ENCODE results near the gene TNFSF10.

The TNFSF10 gene

GRCh38 chr3:172516318-172517214, 6.7 kb downstream of the TNFSF10 start:
- DNase-seq (ENCODE audit: low read depth in 2 of 2): no peak

DNA sequence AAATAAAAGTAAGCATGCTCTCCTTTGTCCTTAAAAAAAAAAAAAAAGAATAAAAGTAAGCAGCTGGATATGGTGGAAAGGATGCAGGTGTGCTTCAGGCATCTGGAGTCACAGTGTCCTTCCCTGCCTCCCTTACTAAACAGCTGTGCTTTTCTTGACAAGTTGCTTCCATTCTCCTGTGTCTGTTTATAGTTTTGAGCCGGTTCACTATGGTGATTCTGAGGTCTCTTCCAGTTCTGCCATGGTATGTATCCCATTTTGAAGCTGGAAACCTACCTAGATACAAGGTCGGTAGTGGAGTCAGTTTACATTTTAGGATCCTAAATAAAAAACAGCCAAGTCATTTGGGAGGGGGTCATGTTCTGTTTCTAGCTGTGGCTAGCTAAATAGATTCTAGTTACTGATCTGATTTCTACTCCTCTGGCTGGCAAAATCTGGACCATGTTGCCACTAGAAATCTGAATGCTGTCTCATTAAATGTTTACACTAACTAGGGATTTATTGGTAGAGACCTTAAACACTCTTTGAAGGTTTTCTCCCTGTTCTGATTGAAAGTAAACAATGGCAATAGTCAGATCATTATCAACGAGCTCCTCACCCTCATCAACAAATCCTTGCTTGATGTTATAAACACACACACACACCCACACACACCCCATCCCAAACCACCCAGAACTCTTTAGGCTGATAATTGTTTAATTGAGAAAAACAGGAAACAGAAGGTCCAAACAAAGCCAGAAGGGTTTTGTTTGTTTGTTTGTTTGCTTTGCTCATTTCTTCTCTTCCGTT, 7.9 kb downstream of the TNFSF10 start:
- no peak for DNase-seq (ENCODE audit: low read depth in 2 of 2)

DNA sequence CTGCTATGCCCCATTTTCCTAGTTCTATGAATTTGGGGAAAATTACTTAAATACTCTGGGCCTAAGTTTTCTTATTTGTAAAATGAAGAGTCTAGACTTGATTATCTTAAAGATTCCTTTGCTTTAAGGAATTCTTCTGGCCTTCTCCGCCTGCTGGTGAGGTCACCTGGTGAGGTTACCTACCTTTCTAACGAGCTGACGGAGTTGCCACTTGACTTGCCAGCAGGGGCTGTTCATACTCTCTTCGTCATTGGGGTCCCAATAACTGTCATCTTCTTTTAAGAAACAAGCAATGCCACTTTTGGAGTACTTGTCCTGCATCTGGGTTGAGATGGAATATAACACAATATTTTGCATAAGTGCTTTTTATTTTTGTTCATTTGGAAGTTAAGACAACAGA, 8.6 kb downstream of the TNFSF10 start:
- no peak for DNase-seq (ENCODE audit: low read depth in 2 of 2)

GRCh38 chr3:172513488-172513887, 9.7 kb downstream of the TNFSF10 start:
- DNase-seq (ENCODE audit: low read depth in 2 of 2): no peak

DNA sequence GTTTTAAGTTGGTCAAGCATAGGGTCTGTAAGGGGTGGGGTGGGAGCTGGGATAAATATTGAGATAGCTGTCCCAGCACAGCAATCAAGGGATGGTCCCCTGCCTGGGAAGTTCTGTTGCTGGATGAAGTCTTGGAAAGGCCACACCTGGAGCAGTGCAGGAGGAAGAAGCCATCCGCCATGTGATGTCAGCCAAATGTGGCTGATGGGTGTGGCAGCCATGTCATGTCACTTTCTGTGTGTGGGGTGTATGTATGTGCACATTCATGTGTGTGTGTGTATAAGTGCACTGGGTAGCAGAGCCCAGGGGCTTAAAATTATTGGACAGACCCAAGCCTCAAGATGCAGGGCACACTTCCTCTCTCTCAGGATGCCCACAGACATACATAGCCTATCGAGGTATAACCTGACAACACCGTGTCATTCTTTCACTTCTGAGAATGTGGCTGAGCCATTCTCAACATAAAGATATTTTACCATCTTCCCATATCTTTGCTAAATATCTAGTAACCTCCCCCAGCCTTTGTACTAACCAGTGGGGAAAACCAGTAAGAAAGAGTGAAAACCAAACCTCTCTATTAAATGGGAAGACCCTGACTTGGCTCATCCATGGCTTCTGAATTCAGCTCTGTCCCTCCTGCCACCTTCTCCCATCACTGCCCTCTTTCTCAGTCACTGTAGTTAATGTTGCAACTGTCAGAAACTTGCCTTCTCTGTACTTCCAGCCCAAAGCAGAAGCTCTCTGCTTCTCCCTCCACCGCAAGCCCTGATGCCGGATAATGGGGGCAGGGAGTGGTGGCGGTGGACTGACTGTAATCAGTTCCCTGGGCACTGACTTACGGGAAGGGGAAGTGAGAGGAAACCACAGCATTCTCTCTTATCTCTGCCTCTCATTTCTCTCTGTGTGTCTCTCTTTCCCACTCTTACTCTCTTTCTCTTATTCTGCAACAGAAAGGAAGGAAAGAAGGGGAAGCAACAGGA, 11.2 kb downstream of the TNFSF10 start:
- DNase-seq (ENCODE audit: low read depth in 2 of 2): peak; percentile 23 to 54

- no peak for DNase-seq (ENCODE audit: low read depth in 2 of 2)
Observed at GRCh38 chr3:172506094-172506493, 17.1 kb downstream of the TNFSF10 start.

GRCh38 chr3:172501540-172501939, 21.7 kb downstream of the TNFSF10 start:
- no peak for DNase-seq (ENCODE audit: low read depth in 2 of 2)

- peak; percentile 36 to 69 for DNase-seq (ENCODE audit: low read depth in 2 of 2)
Observed at GRCh38 chr3:172490198-172490669, 33.0 kb downstream of the TNFSF10 start.

- no peak for DNase-seq (ENCODE audit: low read depth in 2 of 2)
Observed at GRCh38 chr3:172478116-172478515, 45.1 kb downstream of the TNFSF10 start.

- no peak for DNase-seq (ENCODE audit: low read depth in 2 of 2)
Observed at GRCh38 chr3:172476347-172476746, 46.9 kb downstream of the TNFSF10 start.

GRCh38 chr3:172475703-172476102, 47.5 kb downstream of the TNFSF10 start:
- DNase-seq (ENCODE audit: low read depth in 2 of 2): no peak

- DNase-seq (ENCODE audit: low read depth in 2 of 2): no peak
Observed at GRCh38 chr3:172471903-172472302, 51.3 kb downstream of the TNFSF10 start.

DNA sequence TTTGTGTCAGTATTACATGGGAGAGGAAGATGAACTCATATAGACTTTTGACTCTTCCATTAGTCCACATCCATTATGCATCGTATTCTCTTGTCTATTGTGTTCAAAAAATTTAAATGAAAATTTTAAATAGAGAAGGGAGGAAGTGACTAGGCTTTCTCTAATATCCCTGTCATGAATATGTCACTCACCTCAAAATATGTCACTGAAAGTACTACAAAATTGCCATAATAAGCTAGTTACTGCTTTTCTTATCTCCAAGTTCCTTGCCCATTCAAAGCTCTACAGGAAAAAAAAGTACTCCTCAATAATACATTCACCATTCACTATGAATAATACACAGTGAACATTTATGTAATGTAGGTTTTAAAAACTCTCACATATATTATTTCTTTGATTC, 52.6 kb downstream of the TNFSF10 start:
- DNase-seq (ENCODE audit: low read depth in 2 of 2): no peak

DNA sequence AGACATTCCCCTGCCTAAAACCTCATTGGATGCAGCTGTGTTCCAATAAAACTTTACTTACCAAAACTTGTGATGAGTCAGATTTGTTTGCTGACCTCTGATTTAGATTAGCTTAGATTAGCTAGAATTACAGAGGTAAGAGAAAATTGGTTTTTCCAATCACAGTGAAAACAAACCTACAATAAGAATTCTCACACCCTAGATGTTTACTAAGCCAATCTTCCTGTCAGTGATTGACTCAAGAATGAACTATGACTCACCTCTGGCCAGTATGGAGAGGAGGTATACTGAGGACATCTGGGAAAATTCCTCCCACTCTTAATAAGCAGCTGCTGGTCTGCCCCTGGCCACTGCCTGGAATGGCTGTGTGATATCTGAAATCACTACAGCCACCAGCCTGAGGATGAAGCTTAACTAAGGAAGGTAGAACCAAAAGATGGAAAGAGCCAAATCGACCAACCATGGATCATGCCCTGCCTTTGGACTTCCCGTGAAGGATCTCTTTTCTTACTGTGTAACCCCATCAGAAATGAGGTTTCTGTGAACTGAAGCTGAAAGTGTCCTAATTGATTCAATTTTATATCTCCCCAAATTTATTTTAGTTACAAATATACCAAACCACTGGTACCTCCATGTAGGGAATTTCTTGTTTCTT, 55.9 kb downstream of the TNFSF10 start:
- no peak for DNase-seq (ENCODE audit: low read depth in 2 of 2)

DNA sequence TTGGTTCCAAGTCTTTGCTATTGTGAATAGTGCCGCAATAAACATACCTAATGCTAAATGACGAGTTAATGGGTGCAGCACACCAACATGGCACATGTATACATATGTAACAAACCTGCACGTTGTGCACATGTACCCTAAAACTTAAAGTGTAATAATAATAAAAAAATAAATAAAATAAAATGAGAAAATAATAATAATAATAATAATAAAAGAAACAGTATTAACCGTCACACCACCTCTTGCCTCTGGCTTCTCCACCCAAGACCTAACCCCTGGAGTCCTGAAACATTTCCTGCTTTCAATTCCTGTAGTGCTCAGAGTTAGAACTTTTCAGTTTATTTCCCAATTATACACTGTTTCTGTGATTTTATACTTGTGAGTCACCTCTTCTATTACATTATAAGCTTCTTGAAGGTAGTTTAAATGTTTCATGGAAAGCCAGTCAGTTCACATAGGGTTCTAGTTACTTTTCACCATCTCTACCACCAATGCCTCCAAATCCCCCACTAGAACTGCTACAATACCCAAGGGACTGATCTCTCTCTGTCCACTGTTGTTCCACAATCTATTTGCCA, 56.6 kb downstream of the TNFSF10 start:
- no peak for DNase-seq (ENCODE audit: low read depth in 2 of 2)

GRCh38 chr3:172465281-172465680, 57.9 kb downstream of the TNFSF10 start:
- no peak for DNase-seq (ENCODE audit: low read depth in 2 of 2)

GRCh38 chr3:172464306-172464705, 58.9 kb downstream of the TNFSF10 start:
- DNase-seq (ENCODE audit: low read depth in 2 of 2): no peak

- no peak for DNase-seq (ENCODE audit: low read depth in 2 of 2)
Observed at GRCh38 chr3:172461530-172462138, 61.6 kb downstream of the TNFSF10 start.

GRCh38 chr3:172456404-172456803, 66.8 kb downstream of the TNFSF10 start:
- DNase-seq (ENCODE audit: low read depth in 2 of 2): no peak
